IPS DF 6.9 (cell line): Measurements from ENCODE around the gene MB21D2.

Source experiments
- DNase-seq: peaks from one replicate; pipeline ENCODE4 v3.0.0-alpha.2; 2013; ENCODE audit warnings: low read depth, low spot score
- H3K27ac ChIP-seq: one replicate; pipeline ENCODE4 v1.5.1; 2013; ENCODE audit warnings: low read length, control low read depth
- H3K27me3 ChIP-seq: 2 replicates; pipeline ENCODE4 v1.6.1; 2013; ENCODE audit warnings: mild to moderate bottlenecking, low read length; ENCODE audit not compliant: control insufficient read depth, insufficient read depth
- H3K36me3 ChIP-seq: 2 replicates; pipeline ENCODE4 v1.6.1; 2013; ENCODE audit warnings: low read length; ENCODE audit not compliant: control insufficient read depth, insufficient read depth
- H3K4me1 ChIP-seq: 2 replicates; pipeline ENCODE4 v1.6.1; 2013; ENCODE audit warnings: low read length; ENCODE audit not compliant: control insufficient read depth, insufficient read depth
- H3K4me3 ChIP-seq: 2 replicates; pipeline ENCODE4 v1.5.1; 2013; ENCODE audit warnings: mild to moderate bottlenecking, low read length
- H3K9me3 ChIP-seq: 2 replicates; pipeline ENCODE4 v1.6.1; 2013; ENCODE audit warnings: low read length, inconsistent platforms; ENCODE audit not compliant: control insufficient read depth, insufficient read depth
- WGBS: extraction: QIAGEN DNeasy Blood & Tissue Kit; methylation state at CpG from one replicate; pipeline ENCODE4 v1.1.7; 2013; ENCODE audit warnings: mixed read lengths, missing lambda C conversion rate; ENCODE audit not compliant: insufficient read length, insufficient coverage; 5-methylcytosine and 5-hydroxymethylcytosine counted together

MB21D2 gene

GRCh38 chr3:192940129-192940528, 22.5 kb upstream of the MB21D2 start:
- Histone ChIP-seq H3K4me3 (no peak overlapping the region), H3K9me3 (no peaks in the 10 kb centered on the region), H3K27me3 (no peaks in the 10 kb centered on the region), H3K27ac (no peak overlapping the region), H3K4me1 (no peaks in the 10 kb centered on the region), H3K36me3 (no peaks in the 10 kb centered on the region)
- DNase-seq: no peak
- no CpG with 5 or more reads among the region's 4 CpGs for WGBS

- Histone ChIP-seq H3K27me3 (no peaks in the 10 kb centered on the region), H3K4me1 (no peaks in the 10 kb centered on the region)
- no CpG with 5 or more reads among the region's 1 CpG for WGBS
Observed at GRCh38 chr3:192935441-192935840, 17.8 kb upstream of the MB21D2 start.

GRCh38 chr3:192933779-192934460, 16.3 kb upstream of the MB21D2 start:
- Histone ChIP-seq H3K36me3 (no peaks in the 10 kb centered on the region), H3K9me3 (no peaks in the 10 kb centered on the region), H3K4me3 (no peak overlapping the region), H3K4me1 (no peaks in the 10 kb centered on the region), H3K27me3 (no peaks in the 10 kb centered on the region), H3K27ac (no peak overlapping the region)
- WGBS: no CpG with 5 or more reads among the region's 4 CpGs
- DNase-seq: no peak

More at GRCh38 chr3:192935441-192935840, 17.8 kb upstream of the MB21D2 start:
- H3K4me3 ChIP-seq: no peak overlapping the region
- H3K9me3 ChIP-seq: no peaks in the 10 kb centered on the region
- no peak for DNase-seq
- no peaks in the 10 kb centered on the region for H3K36me3 ChIP-seq
- H3K27ac ChIP-seq: no peak overlapping the region

GRCh38 chr3:192933259-192933658, 15.6 kb upstream of the MB21D2 start:
- Histone ChIP-seq H3K9me3 (no peaks in the 10 kb centered on the region), H3K36me3 (no peaks in the 10 kb centered on the region), H3K27ac (no peak overlapping the region), H3K4me1 (no peaks in the 10 kb centered on the region), H3K4me3 (no peak overlapping the region), H3K27me3 (no peaks in the 10 kb centered on the region)
- no CpG with 5 or more reads among the region's 9 CpGs for WGBS
- no peak for DNase-seq

- WGBS: no CpG with 5 or more reads among the region's 3 CpGs
- DNase-seq: no peak
- H3K4me3 ChIP-seq: no peak overlapping the region
Observed at GRCh38 chr3:192931825-192932224, 14.2 kb upstream of the MB21D2 start.

GRCh38 chr3:192930577-192930976, 12.9 kb upstream of the MB21D2 start:
- no CpG with 5 or more reads among the region's 1 CpG for WGBS
- no peaks in the 10 kb centered on the region for H3K4me1 ChIP-seq
- DNase-seq: no peak
- H3K36me3 ChIP-seq: no peaks in the 10 kb centered on the region
- no peaks in the 10 kb centered on the region for H3K27me3 ChIP-seq
- H3K27ac ChIP-seq: no peak overlapping the region
- no peak overlapping the region for H3K4me3 ChIP-seq
- H3K9me3 ChIP-seq: no peaks in the 10 kb centered on the region

More at GRCh38 chr3:192931825-192932224, 14.2 kb upstream of the MB21D2 start:
- H3K9me3 ChIP-seq: no peaks in the 10 kb centered on the region
- H3K36me3 ChIP-seq: no peaks in the 10 kb centered on the region
- H3K27ac ChIP-seq: no peak overlapping the region
- no peaks in the 10 kb centered on the region for H3K4me1 ChIP-seq
- no peaks in the 10 kb centered on the region for H3K27me3 ChIP-seq

GRCh38 chr3:192929755-192930547, 12.3 kb upstream of the MB21D2 start:
- Histone ChIP-seq H3K27ac (no peak overlapping the region), H3K9me3 (no peaks in the 10 kb centered on the region)
- no peak for DNase-seq

GRCh38 chr3:192929146-192929545, 11.5 kb upstream of the MB21D2 start:
- Histone ChIP-seq H3K27ac (no peak overlapping the region), H3K4me3 (no peak overlapping the region), H3K4me1 (no peaks in the 10 kb centered on the region), H3K27me3 (no peaks in the 10 kb centered on the region), H3K36me3 (no peaks in the 10 kb centered on the region), H3K9me3 (no peaks in the 10 kb centered on the region)
- whole genome bisulfite sequencing: no CpG with 5 or more reads among the region's 2 CpGs
- DNase-seq: no peak

More at GRCh38 chr3:192929755-192930547, 12.3 kb upstream of the MB21D2 start:
- H3K4me3 ChIP-seq: no peak overlapping the region
- no CpG with 5 or more reads among the region's 9 CpGs for WGBS
- H3K36me3 ChIP-seq: no peaks in the 10 kb centered on the region
- H3K27me3 ChIP-seq: no peaks in the 10 kb centered on the region
- no peaks in the 10 kb centered on the region for H3K4me1 ChIP-seq

GRCh38 chr3:192928720-192929119, 11.1 kb upstream of the MB21D2 start:
- Histone ChIP-seq H3K9me3 (no peaks in the 10 kb centered on the region), H3K27me3 (no peaks in the 10 kb centered on the region), H3K27ac (no peak overlapping the region), H3K36me3 (no peaks in the 10 kb centered on the region), H3K4me3 (no peak overlapping the region), H3K4me1 (no peaks in the 10 kb centered on the region)
- WGBS: no CpG with 5 or more reads among the region's 6 CpGs
- no peak for DNase-seq

- H3K27ac ChIP-seq: no peak overlapping the region
- no peak for DNase-seq
- H3K9me3 ChIP-seq: no peaks in the 10 kb centered on the region
- H3K4me1 ChIP-seq: no peaks in the 10 kb centered on the region
- no peaks in the 10 kb centered on the region for H3K27me3 ChIP-seq
- no peaks in the 10 kb centered on the region for H3K36me3 ChIP-seq
- H3K4me3 ChIP-seq: no peak overlapping the region
Observed at GRCh38 chr3:192928016-192928415, 10.4 kb upstream of the MB21D2 start.
